Fibroblast of the aortic adventitia (primary cell): ENCODE data around the gene TFF1. TPM values are rescaled to one million over a fixed set of nuclear protein-coding genes. Genes with fewer than 3 reads are reported as not detected.

ENCODE experiments used
- DNase-seq: peaks from one replicate; pipeline ENCODE4 v3.0.0-alpha.2; 2010; ENCODE audit warnings: low read depth
- H3K4me3 ChIP-seq: 2 replicates; pipeline ENCODE4 v1.5.1; 2011; ENCODE audit warnings: low read depth, mild to moderate bottlenecking, control low read depth, low read length, moderate library complexity
- CTCF ChIP-seq: IDR thresholded peaks from 2 replicates; pipeline ENCODE4 v1.5.1; 2011; ENCODE audit warnings: mild to moderate bottlenecking, low read length, control low read depth, inconsistent platforms; ENCODE audit not compliant: insufficient read depth
- total RNA-seq: library from RNA; depleted of rRNA; stranded (reverse); fragments of >200 nt; gene quantifications from 2 replicates; pipeline ENCODE4 v1.2.3, GENCODE V29; 2012; ENCODE audit warnings: low replicate concordance

TFF1 gene
- total RNA-seq, 1 donor, result not detected

GRCh38 chr21:42341776-42342542 lies 24.4 kb downstream of the TFF1 start:
- no peak for DNase-seq

GRCh38 chr21:42340187-42341050 lies 25.9 kb downstream of the TFF1 start:
- no peak overlapping the region for H3K4me3 ChIP-seq

More at GRCh38 chr21:42341776-42342542, 24.4 kb downstream of the TFF1 start:
- TF ChIP-seq CTCF, result no peak
- H3K4me3 ChIP-seq, result no peak overlapping the region

GRCh38 chr21:42338729-42339715 lies 27.3 kb downstream of the TFF1 start:
- no peak for TF ChIP-seq CTCF

More at GRCh38 chr21:42340187-42341050, 25.9 kb downstream of the TFF1 start:
- no peak for DNase-seq
- TF ChIP-seq CTCF, result no peak

DNA sequence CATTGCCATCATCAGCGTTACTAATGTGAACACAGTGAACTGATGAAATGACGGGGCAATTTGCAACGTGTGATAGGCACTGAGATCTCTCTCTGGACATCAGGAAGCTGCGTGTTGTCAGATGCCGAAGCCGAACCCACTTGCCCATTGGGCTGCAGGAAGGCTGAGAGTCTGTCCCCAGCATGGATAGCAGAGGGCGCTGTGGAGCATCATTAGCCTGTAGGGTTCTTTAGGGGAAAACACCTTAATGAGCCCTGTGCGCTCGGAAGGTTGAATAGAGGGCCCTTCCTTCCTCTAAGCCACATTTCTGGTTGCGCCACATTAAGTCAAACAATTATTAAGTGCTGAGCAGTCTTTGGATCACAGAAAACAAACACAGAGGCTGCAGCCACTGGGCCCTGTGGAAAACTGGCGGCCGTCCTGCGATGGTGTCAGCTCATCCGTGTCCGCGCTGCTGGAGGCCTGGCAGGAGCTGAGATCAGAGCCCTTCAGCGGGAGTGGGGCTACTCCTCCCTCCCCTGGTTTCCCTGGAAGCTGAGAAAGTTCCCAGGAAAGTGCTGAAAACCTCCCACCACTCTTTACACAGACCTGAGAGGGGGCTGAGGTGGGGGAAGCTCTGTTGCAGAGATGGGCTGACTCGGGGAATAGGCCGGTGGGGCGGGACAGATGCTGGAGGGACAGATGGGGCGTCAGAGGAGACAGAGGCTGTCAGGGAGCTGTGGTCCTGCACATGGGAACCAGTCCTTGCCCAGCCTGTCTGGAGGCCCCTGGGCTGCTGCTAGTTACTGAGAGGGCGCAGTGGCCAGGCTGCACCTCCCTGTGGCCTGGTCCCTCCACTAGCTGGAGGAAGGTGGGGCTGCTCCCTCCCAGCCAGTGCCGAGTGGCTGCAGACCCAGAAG lies 28.3 kb downstream of the TFF1 start:
- TF ChIP-seq CTCF, result peak; percentile 41
- no peak overlapping the region for H3K4me3 ChIP-seq
- peak; percentile 19 for DNase-seq

More at GRCh38 chr21:42338729-42339715, 27.3 kb downstream of the TFF1 start:
- H3K4me3 ChIP-seq, result no peak overlapping the region
- DNase-seq, result no peak

- TF ChIP-seq CTCF, result no peak
- DNase-seq, result no peak
- no peak overlapping the region for H3K4me3 ChIP-seq
Observed at GRCh38 chr21:42337276-42337675, 29.1 kb downstream of the TFF1 start.
